ENCODE measurements around the gene KIF24.
A peak's percentile ranks its signal among the peaks of the same experiment; 100 is the strongest.
"Not testable (repeated sequence)": the region's sequence is repeated elsewhere in the genome, so short reads cannot be mapped to it uniquely, and the experiment has no call there.

Gene KIF24

GRCh38 chr9:34365282-34365681 lies 36.2 kb upstream of the KIF24 start:
- no peak for DNase-seq (ENCODE audit: low spot score)

GRCh38 chr9:34363619-34364351 lies 34.7 kb upstream of the KIF24 start:
- no peak for DNase-seq (ENCODE audit: low spot score)

DNA sequence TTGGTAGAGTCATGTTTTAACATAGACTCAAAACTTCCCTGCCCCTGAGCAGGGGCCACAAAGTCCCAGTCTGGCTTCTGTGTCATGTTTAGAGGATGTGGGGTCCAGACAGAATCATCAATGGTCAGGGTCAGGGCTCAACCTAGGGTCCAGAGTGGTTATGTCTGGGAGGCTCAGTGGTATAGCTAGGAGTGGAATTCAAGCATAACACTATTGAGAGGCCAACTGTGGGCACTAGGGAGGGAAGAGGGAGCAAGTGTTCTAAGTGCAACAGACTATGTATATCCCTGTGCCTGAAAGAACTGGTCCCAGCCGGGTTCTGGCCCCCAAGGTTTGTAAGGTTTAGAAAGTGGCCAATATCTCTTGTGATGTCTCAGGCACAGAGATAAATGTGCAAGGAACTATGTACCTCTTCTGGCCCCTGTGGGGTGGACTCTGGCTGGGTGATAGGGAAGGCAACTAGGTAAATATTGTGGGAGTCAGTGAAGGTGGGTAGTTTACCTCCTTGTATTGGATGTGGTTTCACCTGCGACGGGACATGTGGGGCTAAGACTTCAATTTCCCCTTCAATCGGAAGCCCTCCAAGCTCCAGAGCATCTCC lies 33.6 kb upstream of the KIF24 start:
- no peak for DNase-seq (ENCODE audit: low spot score)

- DNase-seq (ENCODE audit: low spot score) = not testable (repeated sequence)
Measured at GRCh38 chr9:34352957-34353356, 23.9 kb upstream of the KIF24 start.

DNA sequence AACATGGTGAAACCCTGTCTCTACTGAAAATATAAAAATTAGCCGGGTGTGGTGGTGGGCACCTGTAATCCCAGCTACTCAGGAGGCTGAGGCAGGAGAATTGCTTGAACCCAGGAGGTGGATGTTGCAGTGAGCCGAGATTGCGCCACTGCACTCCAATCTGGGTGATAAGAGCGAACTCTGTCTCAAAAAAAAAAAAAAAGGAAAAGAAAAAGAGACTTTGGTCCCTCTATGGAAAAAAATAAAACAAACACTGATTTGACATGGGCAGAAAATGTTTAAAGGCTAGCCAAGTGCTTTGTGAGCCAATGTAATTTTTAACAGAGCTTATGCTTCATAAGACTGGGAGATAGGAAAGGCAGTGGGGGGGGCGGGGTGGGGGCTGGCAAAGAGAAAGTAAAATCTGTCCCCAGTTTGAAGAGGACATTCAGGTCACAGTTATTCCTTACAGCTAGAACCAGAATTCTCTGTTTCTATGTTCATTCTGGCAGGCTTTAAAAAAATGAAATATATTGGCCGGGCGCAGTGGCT lies 23.1 kb upstream of the KIF24 start:
- DNase-seq (ENCODE audit: low spot score) = not testable (repeated sequence)

GRCh38 chr9:34349324-34349723 lies 20.3 kb upstream of the KIF24 start:
- no peak for DNase-seq (ENCODE audit: low spot score)

- no peak for DNase-seq (ENCODE audit: low spot score)
Measured at GRCh38 chr9:34347800-34348158, 18.7 kb upstream of the KIF24 start.

GRCh38 chr9:34346873-34347799 lies 18.1 kb upstream of the KIF24 start:
- no peak for DNase-seq (ENCODE audit: low spot score)

DNA sequence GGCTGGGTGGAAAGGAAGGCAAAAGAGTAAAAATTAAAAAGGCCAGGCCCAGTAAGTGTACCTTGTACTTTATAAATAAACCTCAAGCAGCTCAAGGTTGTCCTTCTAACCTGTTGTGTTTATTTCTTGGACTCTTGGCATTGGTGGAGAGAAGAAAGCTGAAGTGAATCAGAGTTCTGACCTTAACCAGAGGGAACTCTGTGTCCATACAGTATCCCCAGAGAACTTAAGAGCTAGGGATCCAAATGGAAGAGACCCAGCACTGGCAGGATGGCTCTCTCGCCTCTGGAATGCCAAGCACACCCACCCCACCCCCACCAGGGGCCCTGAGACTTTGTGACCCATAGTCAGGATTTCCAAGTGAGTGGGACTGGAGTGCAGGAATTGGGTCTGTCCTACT lies 14.5 kb upstream of the KIF24 start:
- no peak for DNase-seq (ENCODE audit: low spot score)

- DNase-seq (ENCODE audit: low spot score) = no peak
Measured at GRCh38 chr9:34343090-34343489, 14.0 kb upstream of the KIF24 start.

DNA sequence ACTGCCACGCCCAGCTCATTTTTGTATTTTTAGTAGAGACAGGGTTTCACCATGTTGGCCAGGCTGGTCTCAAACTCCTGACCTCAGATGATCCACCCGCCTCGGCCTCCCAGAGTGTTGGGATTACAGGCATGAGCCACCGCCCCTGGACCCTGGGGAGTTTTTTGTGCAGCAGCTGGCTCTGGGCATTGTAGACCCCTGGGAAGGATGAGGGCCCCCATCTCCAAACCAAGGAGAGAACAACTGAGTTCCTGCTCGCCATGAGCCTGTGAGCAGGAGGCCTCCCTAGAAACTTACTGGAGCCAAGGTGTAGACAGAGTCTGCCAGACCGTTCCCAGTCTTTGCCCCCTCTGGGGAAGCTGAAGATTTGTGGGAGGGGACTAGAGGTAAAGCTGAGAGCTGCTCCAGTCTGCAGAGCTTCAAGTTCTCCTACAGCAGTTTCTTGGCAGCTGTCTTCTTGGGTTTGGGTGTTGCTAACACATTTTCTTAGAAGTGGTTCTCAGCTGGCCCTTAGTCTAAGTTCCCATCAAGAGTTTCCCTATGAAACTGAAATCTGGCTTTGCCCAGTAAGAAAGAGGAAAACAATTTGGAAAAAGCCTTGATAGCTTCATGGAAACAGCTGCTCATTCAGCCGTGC lies 12.7 kb upstream of the KIF24 start:
- DNase-seq (ENCODE audit: low spot score) = no peak

DNA sequence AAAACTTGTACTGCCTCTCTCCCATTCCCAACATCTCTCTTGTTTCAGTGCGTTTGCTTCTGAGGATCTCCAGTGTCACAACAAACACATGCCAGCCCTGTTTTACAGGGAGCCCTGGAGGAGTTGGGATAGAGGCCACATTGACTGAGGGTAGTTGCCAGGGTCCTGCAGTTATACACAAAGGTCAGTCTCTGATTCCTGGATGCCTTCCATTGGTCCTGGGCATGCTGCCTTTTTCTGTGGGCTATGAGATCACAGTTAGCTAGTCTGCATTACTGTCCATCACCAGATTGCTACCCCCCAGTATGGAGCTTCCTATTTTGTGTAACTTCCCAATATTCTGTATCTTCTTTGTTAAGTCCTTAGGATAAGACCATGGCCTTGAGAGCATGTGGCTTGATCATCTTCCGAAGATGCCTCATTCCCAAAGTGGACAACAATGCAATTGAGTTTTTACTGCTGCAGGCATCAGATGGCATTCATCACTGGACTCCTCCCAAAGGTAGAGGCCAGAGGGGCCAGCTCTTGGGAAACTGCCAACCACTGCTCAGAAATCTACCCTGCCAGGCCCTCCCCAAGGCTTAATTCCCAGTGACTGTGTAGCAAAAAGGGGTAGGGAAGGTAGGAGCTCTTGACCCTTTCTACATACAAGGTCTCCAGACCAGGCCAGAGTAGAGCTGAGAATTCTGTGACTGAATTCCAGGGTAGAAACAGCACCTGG lies 9.8 kb upstream of the KIF24 start:
- no peak for DNase-seq (ENCODE audit: low spot score)

DNA sequence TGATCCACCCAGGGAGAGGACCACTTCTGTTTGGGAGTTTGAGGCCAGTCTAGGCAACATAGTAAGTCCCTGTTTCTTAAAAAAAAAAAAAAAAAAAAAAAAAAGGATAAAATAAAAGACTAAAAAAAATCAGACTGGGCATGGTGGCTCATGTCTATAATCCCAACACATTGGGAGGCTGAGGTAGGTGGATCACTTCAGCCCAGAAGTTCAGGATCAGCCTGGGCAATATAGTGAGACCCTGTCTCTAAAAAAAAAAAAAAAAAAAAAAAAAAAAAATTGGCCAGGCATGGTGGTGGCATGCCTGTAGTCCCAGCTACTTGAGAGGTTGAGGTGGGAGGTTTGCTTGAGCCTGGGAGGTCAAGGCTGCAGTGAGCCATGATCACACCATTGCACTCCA lies 9.0 kb upstream of the KIF24 start:
- DNase-seq (ENCODE audit: low spot score) = not testable (repeated sequence)

GRCh38 chr9:34337403-34337802 lies 8.3 kb upstream of the KIF24 start:
- no peak for DNase-seq (ENCODE audit: low spot score)

- no peak for DNase-seq (ENCODE audit: low spot score)
Measured at GRCh38 chr9:34335376-34335775, 6.3 kb upstream of the KIF24 start.

DNA sequence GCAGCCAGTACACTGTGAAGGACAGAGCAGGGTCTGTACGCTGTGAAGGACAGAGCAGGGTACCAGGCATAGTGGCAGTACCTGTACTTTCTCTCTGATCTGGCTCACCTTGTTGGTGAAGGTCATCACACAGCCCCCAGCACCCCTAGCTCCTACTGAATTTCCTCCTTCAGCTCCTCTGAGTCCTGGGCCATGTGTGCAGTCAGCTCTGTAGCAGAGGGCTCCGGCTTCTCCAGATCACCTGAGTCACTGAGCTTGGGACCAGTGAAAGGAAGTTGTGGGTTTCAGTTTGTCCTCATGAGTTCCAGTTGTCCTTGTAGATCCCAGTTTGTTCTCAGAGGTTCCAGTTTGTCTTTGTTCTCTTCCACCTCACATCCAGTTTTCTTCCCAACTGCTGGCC lies 5.8 kb upstream of the KIF24 start:
- no peak for DNase-seq (ENCODE audit: low spot score)

- no peak for DNase-seq (ENCODE audit: low spot score)
Measured at GRCh38 chr9:34334337-34334824, 5.3 kb upstream of the KIF24 start.

GRCh38 chr9:34333836-34334235 lies 4.8 kb upstream of the KIF24 start:
- no peak for DNase-seq (ENCODE audit: low spot score)

- peak; percentile 34 for DNase-seq (ENCODE audit: low spot score)
Measured at GRCh38 chr9:34332076-34332964, 3.3 kb upstream of the KIF24 start.

DNA sequence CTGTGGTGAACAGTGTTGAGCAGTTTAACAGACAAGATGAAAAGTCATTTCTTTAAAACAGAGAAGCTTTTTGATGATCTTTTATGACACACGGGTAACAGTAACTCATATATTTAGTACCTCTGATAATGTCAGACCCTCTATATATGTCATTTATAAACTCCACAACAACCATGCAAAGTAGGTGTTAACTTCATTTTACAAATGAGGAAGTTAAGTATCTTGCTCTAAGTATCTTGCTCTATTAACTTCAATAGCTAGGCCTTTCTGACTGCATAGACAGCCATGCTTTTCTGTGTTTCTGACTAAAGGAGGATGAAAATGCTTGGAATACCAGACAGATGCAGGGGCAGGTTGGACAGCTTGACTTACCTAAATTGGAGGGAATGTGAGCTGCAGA lies 2.1 kb upstream of the KIF24 start:
- DNase-seq (ENCODE audit: low spot score) = no peak
